Endothelial cell of umbilical vein (primary cell): ENCODE data around the gene ITIH5.

ENCODE experiments used
- EZH2 ChIP-seq: IDR thresholded peaks from 2 replicates; pipeline ENCODE4 v1.6.1; 2012; ENCODE audit warnings: borderline replicate concordance, low read depth, mild to moderate bottlenecking, moderate library complexity, low read length, inconsistent platforms; ENCODE audit not compliant: severe bottlenecking
- JUN ChIP-seq: IDR thresholded peaks from 2 replicates; pipeline ENCODE4 v1.6.1; 2011; ENCODE audit warnings: borderline replicate concordance, low read depth; ENCODE audit not compliant: insufficient read length, insufficient read depth
- MYC ChIP-seq: IDR thresholded peaks from one replicate; pipeline ENCODE4 v1.6.1; 2011; ENCODE audit warnings: mild to moderate bottlenecking, low read depth, low read length
- POLR2A ChIP-seq: IDR thresholded peaks from 2 replicates; pipeline ENCODE4 v1.6.1; 2012; ENCODE audit warnings: low read depth, mild to moderate bottlenecking, control low read depth, low read length
- POLR2AphosphoS5 ChIP-seq: IDR thresholded peaks from 2 replicates; pipeline ENCODE4 v1.6.1; 2012; ENCODE audit warnings: low read depth, mild to moderate bottlenecking, control low read depth, low read length, moderate library complexity; ENCODE audit not compliant: insufficient read depth
- TF ChIP-seq, protein P1 (sequence below): IDR thresholded peaks from 2 replicates; pipeline ENCODE4 v1.6.1; 2011; ENCODE audit not compliant: insufficient read depth, insufficient read length
- TF ChIP-seq, protein P2 (sequence below), 2 donors: IDR thresholded peaks; 1 replicate in 1 of 2; 2 replicates in 1 of 2; pipeline ENCODE4 v1.5.1; 2011; ENCODE audit warnings: low read length in 2 of 2, mild to moderate bottlenecking in 2 of 2, moderate library complexity in 2 of 2, control low read depth in 1 of 2, inconsistent platforms in 1 of 2, low read depth in 1 of 2; ENCODE audit not compliant: insufficient read depth in 1 of 2; ENCODE audit errors: extremely low read depth in 1 of 2

DNA sequence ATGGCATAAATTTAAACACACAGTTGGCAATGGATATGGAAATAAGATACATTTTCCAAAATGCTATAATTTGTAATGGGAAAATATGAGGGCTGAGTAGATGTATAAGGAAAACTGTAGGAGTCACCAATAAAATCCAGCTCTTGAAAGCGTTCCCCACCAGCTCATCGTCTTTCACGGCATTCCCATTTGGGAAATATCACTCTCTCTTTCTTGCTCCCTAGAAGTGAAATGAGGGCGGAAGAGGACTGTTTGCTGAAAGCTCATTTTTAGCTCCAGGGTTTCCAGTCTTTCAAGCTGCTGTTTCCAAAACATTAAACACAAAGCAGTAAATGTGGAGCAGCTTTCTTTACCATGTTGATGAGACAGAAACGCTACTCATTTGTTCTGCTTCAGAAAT is 151.3 kb downstream of the ITIH5 start:
- TF ChIP-seq, protein P1, sequence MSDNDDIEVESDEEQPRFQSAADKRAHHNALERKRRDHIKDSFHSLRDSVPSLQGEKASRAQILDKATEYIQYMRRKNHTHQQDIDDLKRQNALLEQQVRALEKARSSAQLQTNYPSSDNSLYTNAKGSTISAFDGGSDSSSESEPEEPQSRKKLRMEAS: no peak
- TF ChIP-seq, protein P2, sequence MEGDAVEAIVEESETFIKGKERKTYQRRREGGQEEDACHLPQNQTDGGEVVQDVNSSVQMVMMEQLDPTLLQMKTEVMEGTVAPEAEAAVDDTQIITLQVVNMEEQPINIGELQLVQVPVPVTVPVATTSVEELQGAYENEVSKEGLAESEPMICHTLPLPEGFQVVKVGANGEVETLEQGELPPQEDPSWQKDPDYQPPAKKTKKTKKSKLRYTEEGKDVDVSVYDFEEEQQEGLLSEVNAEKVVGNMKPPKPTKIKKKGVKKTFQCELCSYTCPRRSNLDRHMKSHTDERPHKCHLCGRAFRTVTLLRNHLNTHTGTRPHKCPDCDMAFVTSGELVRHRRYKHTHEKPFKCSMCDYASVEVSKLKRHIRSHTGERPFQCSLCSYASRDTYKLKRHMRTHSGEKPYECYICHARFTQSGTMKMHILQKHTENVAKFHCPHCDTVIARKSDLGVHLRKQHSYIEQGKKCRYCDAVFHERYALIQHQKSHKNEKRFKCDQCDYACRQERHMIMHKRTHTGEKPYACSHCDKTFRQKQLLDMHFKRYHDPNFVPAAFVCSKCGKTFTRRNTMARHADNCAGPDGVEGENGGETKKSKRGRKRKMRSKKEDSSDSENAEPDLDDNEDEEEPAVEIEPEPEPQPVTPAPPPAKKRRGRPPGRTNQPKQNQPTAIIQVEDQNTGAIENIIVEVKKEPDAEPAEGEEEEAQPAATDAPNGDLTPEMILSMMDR (IDR thresholded peaks at IDR 0.05; ENCODE audit: extremely low read depth in 1 of 2, insufficient read depth in 1 of 2, low read depth in 1 of 2, low read length in 2 of 2): no peak
- TF ChIP-seq POLR2A (no peak), EZH2 (no peak), POLR2AphosphoS5 (no peak), JUN (no peak), MYC (no peak)
